ENCODE data around the gene CCDC88C. TPM values are rescaled to one million over a fixed set of nuclear protein-coding genes. Genes with fewer than 3 reads are reported as not detected.
"Not testable (repeated sequence)": the region's sequence is repeated elsewhere in the genome, so short reads cannot be mapped to it uniquely, and the experiment has no call there.

Gene CCDC88C
- total RNA-seq, 1 donor from 2014 or later = 3.6 TPM

GRCh38 chr14:91418387-91419043, 895 bp upstream of the CCDC88C start:
- ATAC-seq = peak; percentile 76
- intact Hi-C loops (cut with DNase I) = loop anchor here (1.0 to 10.0 kb wide), 2 partner anchors 54 to 93 kb away; no protein-coding TSS in a partner anchor
- peak; percentile 89 for DNase-seq (ENCODE audit: missing footprints)

DNA sequence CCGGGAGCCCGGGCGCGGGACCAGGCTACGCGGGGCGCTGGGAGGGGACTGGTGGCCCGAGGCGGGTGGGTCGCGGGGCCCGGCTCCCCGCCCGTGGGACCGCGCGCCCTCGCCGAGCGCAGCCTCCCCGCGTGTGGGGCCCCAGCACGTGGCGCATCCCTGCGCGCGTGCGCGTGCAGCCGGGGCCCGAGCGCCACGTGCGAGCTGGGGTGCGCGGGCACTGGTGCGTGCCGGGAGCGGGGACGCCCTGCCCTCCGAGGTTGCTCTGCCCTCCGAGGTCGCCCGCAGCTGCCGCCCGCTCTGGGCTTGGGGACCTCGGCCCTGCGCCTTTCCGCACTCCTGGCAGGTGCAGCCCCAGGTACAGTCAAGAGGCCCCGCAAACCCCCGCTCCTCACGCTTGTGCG, 365 bp upstream of the CCDC88C start:
- ATAC-seq = peak; percentile 42
- peak; percentile 76 for DNase-seq (ENCODE audit: missing footprints)
- intact Hi-C loops (cut with DNase I) = loop anchor here (1.0 to 10.0 kb wide), 2 partner anchors 53 to 93 kb away; no protein-coding TSS in a partner anchor

GRCh38 chr14:91416744-91417119, 888 bp downstream of the CCDC88C start:
- ATAC-seq = no peak

GRCh38 chr14:91415794-91416743, 1.6 kb downstream of the CCDC88C start:
- no peak for ATAC-seq
- DNase-seq (ENCODE audit: missing footprints) = no peak
- intact Hi-C loops (cut with DNase I) = loop anchor here (10.0 kb wide), 1 partner anchor 51 kb away; no protein-coding TSS in a partner anchor

More at GRCh38 chr14:91416744-91417119, 888 bp downstream of the CCDC88C start:
- no peak for DNase-seq (ENCODE audit: missing footprints)
- intact Hi-C loops (cut with DNase I) = loop anchor here (10.0 kb wide), 1 partner anchor 52 kb away; no protein-coding TSS in a partner anchor

- ATAC-seq (no peak), DNase-seq (ENCODE audit: missing footprints) (no peak)
- intact Hi-C loops (cut with DNase I) = loop anchor here (10.0 kb wide), 1 partner anchor 50 kb away; no protein-coding TSS in a partner anchor
Observed at GRCh38 chr14:91414475-91414833, 3.2 kb downstream of the CCDC88C start.

DNA sequence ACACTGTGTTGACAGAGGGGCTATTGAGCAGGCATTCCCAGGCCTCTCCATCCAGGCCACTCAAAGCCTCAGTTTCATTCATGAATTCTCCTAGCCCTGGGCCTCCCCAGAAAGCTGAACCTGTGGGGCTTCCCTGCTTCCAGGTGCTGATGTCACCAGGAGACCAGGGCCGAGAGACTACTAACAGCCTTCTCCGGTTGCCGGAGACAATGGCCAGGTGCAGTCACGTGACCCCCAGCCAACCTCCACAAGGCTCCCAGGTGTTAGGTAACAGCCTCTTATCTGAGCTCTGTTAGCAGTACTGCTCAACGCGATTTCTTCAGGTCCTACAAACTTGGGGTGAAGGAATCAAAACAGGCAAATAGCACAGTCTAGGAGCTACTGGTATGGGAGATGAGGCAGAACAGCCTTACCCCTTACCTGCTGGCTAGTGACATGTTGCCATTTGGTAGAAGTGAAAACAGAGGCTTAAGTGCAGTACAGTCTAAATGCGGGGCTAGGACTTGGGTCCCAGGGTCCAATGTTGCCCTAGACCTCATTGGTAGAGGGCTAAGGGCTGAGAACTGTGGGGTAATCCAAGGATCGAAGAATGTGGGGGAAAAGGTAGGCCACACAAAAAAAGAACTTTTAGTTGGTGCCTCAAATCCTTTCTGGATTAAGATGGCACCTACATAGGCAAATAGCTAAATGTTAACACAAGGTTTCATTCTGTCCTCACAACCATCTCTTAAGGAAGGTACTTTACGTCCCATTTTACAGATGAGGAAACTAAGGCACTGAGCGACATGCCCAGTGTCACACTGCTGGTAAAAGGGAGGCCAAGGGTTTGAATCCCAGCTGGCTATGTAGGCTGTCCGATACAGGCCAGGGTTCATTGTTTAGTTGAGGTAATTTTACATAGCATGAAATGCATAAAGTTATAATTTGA, 3.8 kb downstream of the CCDC88C start:
- intact Hi-C loops (cut with DNase I) = loop anchor here (10.0 kb wide), 1 partner anchor 49 kb away; no protein-coding TSS in a partner anchor
- no peak for DNase-seq (ENCODE audit: missing footprints)
- no peak for ATAC-seq

GRCh38 chr14:91412939-91413338, 4.7 kb downstream of the CCDC88C start:
- DNase-seq (ENCODE audit: missing footprints) (no peak), ATAC-seq (no peak)
- intact Hi-C loops (cut with DNase I) = loop anchor here (10.0 kb wide), 1 partner anchor 48 kb away; no protein-coding TSS in a partner anchor

DNA sequence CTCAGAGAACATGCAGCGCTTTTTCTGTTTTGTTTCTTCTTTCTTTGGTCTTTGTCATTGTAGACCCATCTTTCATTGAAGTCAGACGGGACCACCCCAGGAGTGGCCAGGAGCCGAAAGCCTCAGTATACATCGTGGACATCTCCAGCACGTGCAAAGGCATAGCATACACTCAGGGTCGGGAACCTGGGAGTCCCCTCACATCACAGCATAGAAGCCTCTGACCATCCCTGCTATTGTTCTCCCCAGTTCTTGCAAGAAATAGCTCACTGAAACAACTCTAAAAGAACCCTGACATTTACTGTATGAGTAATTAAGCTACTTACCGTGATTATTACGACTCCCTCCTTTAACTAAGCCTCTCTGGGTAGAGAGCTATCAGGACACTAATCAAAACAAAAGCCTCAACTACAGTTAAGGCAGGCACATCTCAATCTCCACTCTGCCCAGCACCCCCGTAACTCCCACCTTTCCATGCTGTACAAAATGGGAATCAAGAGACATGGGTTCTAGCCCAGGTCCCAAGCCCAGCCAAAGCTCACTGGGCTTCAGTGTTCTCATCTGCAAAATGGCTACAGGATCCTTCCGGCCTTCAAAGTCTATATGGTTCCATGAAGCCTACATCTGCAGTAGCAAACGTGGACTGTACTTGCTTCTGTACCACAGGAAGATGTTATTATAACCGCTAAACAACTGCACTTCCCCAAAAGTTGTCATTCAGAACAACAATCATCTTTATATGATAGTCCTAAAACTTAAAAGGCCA, 6.7 kb downstream of the CCDC88C start:
- no peak for ATAC-seq
- intact Hi-C loops (cut with DNase I) = loop anchor here (10.0 kb wide), 1 partner anchor 46 kb away; no protein-coding TSS in a partner anchor

GRCh38 chr14:91409928-91410718, 7.5 kb downstream of the CCDC88C start:
- ATAC-seq (no peak), DNase-seq (ENCODE audit: missing footprints) (no peak)
- intact Hi-C loops (cut with DNase I) = loop anchor here (10.0 kb wide), 1 partner anchor 45 kb away; no protein-coding TSS in a partner anchor

More for the DNA sequence above, 6.7 kb downstream of the CCDC88C start:
- no peak for DNase-seq (ENCODE audit: missing footprints)

GRCh38 chr14:91409240-91409639, 8.4 kb downstream of the CCDC88C start:
- intact Hi-C loops (cut with DNase I); DNase-seq (ENCODE audit: missing footprints); ATAC-seq: not testable (repeated sequence)

- DNase-seq (ENCODE audit: missing footprints) (no peak), ATAC-seq (no peak)
- intact Hi-C loops (cut with DNase I) = no loop called here
Observed at GRCh38 chr14:91406982-91407381, 10.6 kb downstream of the CCDC88C start.

GRCh38 chr14:91406451-91406850, 11.2 kb downstream of the CCDC88C start:
- ATAC-seq = no peak
- no peak for DNase-seq (ENCODE audit: missing footprints)
- intact Hi-C loops (cut with DNase I) = no loop called here

GRCh38 chr14:91405724-91406435, 11.7 kb downstream of the CCDC88C start:
- no peak for ATAC-seq
- intact Hi-C loops (cut with DNase I) = no loop called here
- no peak for DNase-seq (ENCODE audit: missing footprints)

GRCh38 chr14:91405241-91405721, 12.3 kb downstream of the CCDC88C start:
- intact Hi-C loops (cut with DNase I) = no loop called here
- ATAC-seq (no peak), DNase-seq (ENCODE audit: missing footprints) (no peak)

- intact Hi-C loops (cut with DNase I) = no loop called here
- no peak for DNase-seq (ENCODE audit: missing footprints)
Observed at GRCh38 chr14:91402771-91403600, 14.6 kb downstream of the CCDC88C start.

More at GRCh38 chr14:91402771-91403600, 14.6 kb downstream of the CCDC88C start:
- ATAC-seq = no peak

All from Right ventricle myocardium inferior (tissue), 1 donor.